ENCODE results near the gene ADAM12.

DNA sequence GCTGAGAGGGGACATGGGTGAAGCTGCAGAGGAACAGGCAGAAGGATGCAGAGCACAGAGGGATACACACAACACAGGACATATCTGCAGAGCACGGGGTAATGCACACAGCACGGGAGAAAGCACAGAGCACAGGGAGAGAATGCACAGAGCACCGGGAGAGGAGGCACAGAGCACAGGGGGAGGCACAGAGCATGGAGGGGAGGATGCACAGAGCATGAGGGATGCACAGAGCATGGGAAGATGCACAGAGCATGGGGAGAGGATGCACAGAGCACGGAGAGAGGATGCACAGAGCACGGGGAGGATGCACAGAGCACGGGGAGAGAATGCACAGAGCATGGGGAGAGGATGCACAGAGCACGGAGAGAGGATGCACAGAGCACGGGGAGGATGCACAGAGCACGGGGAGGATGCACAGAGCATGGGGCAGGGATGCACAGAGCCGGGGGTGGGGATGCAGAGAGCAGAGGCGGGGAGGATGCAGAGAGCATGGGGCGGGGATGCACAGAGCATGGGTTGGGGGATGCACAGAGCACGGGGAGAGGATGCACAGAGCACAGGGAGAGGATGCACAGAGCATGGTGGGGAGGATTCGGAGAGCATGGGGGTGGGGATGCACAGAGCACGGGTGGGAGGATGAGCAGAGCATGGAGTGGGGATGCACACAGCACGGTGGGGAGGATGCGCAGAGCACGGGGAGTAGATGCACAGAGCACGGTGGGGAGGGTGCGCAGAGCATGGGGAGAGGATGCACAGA is 230.0 kb downstream of the ADAM12 start:
- TF ChIP-seq YY1 (IDR thresholded peaks at IDR 0.05; ENCODE audit: insufficient read depth, insufficient read length): no peak
- no peak for TF ChIP-seq ZNF274 (IDR thresholded peaks at IDR 0.05; ENCODE audit: low read depth, low read length)

Measured in NT2/D1 (cell line).